Progenitor cell of endocrine pancreas (in vitro differentiated cells): ENCODE results near the gene PRDM16. TPM values are rescaled to one million over a fixed set of nuclear protein-coding genes. Genes with fewer than 3 reads are reported as not detected.
A peak's percentile ranks its signal among the peaks of the same experiment; 100 is the strongest.

ENCODE experiments used
- DNase-seq: peaks from one replicate; pipeline ENCODE4 v3.0.0; 2021; ENCODE audit warnings: low spot score; ENCODE audit not compliant: unreplicated experiment
- H3K27ac Mint-ChIP-seq: 2 replicates; pipeline ENCODE4 v1.8.0; 2021; ENCODE audit warnings: mild to moderate bottlenecking, moderate library complexity, mixed read lengths
- H3K27me3 Mint-ChIP-seq: 2 replicates; pipeline ENCODE4 v1.8.0; 2021; ENCODE audit warnings: mixed read lengths
- H3K36me3 Mint-ChIP-seq: 2 replicates; pipeline ENCODE4 v1.8.0; 2022; ENCODE audit warnings: mixed read lengths; ENCODE audit not compliant: insufficient read depth
- H3K4me1 Mint-ChIP-seq: 2 replicates; pipeline ENCODE4 v1.8.0; 2021; ENCODE audit warnings: low read depth, mixed read lengths
- H3K4me3 Mint-ChIP-seq: 2 replicates; pipeline ENCODE4 v1.8.0; 2021; ENCODE audit warnings: low read depth, mild to moderate bottlenecking, moderate library complexity, mixed read lengths
- H3K9me3 Mint-ChIP-seq: 2 replicates; pipeline ENCODE4 v1.8.0; 2021; ENCODE audit warnings: low read depth, mixed read lengths
- CTCF ChIP-seq: fragments of 200-600 bp; sonication (generic); IDR thresholded peaks from one replicate; pipeline ENCODE4 v1.5.0; 2021; ENCODE audit warnings: antibody characterized with exemption, mild to moderate bottlenecking; ENCODE audit not compliant: unreplicated experiment
- total RNA-seq: library from RNA; stranded (reverse); gene quantifications from 2 replicates; pipeline ENCODE4 v1.2.1, GENCODE V29; 2021

Gene PRDM16
- total RNA-seq, 1 donor from 2014 or later, result 69.1 TPM

- TF ChIP-seq CTCF, result peak; percentile 52
- Mint-ChIP-seq H3K27me3 (no peaks in the 10 kb centered on the region), H3K4me1 (no peaks in the 10 kb centered on the region), H3K27ac (peak overlapping the region; percentile 2), H3K4me3 (no peak overlapping the region), H3K9me3 (no peaks in the 10 kb centered on the region), H3K36me3 (peaks cover 13% of the 10 kb centered on the region)
- DNase-seq, result no peak
These were observed 341.3 kb downstream of the PRDM16 start for GRCh38 chr1:3410142-3410925.

DNA sequence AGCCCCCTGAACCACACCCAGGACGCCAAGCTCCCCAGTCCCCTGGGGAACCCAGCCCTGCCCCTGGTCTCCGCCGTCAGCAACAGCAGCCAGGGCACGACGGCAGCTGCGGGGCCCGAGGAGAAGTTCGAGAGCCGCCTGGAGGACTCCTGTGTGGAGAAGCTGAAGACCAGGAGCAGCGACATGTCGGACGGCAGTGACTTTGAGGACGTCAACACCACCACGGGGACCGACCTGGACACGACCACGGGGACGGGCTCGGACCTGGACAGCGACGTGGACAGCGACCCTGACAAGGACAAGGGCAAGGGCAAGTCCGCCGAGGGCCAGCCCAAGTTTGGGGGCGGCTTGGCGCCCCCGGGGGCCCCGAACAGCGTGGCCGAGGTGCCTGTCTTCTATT is 342.8 kb downstream of the PRDM16 start:
- TF ChIP-seq CTCF, result no peak
- Mint-ChIP-seq H3K9me3 (no peaks in the 10 kb centered on the region), H3K27ac (no peak overlapping the region), H3K4me3 (no peak overlapping the region), H3K4me1 (no peaks in the 10 kb centered on the region), H3K36me3 (peaks cover 8% of the 10 kb centered on the region), H3K27me3 (no peaks in the 10 kb centered on the region)
- no peak for DNase-seq

GRCh38 chr1:3412376-3412775 is 343.4 kb downstream of the PRDM16 start:
- Mint-ChIP-seq H3K9me3 (no peaks in the 10 kb centered on the region), H3K4me1 (peaks cover under 1% of the 10 kb centered on the region), H3K27me3 (no peaks in the 10 kb centered on the region), H3K36me3 (peaks cover 14% of the 10 kb centered on the region), H3K27ac (no peak overlapping the region), H3K4me3 (no peak overlapping the region)
- TF ChIP-seq CTCF, result no peak
- no peak for DNase-seq

GRCh38 chr1:3413975-3414710 is 345.1 kb downstream of the PRDM16 start:
- TF ChIP-seq CTCF, result peak; percentile 27
- no peaks in the 10 kb centered on the region for H3K27me3 Mint-ChIP-seq
- no peak for DNase-seq
- H3K27ac Mint-ChIP-seq, result no peak overlapping the region
- peaks cover 3% of the 10 kb centered on the region for H3K4me1 Mint-ChIP-seq
- no peak overlapping the region for H3K4me3 Mint-ChIP-seq
- peaks cover 17% of the 10 kb centered on the region for H3K36me3 Mint-ChIP-seq
- no peaks in the 10 kb centered on the region for H3K9me3 Mint-ChIP-seq

- Mint-ChIP-seq H3K27ac (no peak overlapping the region), H3K4me1 (peaks cover 10% of the 10 kb centered on the region), H3K4me3 (no peak overlapping the region), H3K9me3 (no peaks in the 10 kb centered on the region), H3K36me3 (peaks cover 20% of the 10 kb centered on the region), H3K27me3 (no peaks in the 10 kb centered on the region)
- no peak for DNase-seq
- no peak for TF ChIP-seq CTCF
These were observed 346.5 kb downstream of the PRDM16 start for GRCh38 chr1:3415260-3416090.
